SKM-1 treated with dmso at 0.1 percent for 144 hours (cell line): ENCODE data around the gene IER3.
"Not testable (repeated sequence)": the region's sequence is repeated elsewhere in the genome, so short reads cannot be mapped to it uniquely, and the experiment has no call there.

ENCODE experiments used
- DNase-seq: peaks from one replicate; lab custom pipeline; 2025; ENCODE audit not compliant: unreplicated experiment; lab: John Stamatoyannopoulos, UW

The IER3 gene

DNA sequence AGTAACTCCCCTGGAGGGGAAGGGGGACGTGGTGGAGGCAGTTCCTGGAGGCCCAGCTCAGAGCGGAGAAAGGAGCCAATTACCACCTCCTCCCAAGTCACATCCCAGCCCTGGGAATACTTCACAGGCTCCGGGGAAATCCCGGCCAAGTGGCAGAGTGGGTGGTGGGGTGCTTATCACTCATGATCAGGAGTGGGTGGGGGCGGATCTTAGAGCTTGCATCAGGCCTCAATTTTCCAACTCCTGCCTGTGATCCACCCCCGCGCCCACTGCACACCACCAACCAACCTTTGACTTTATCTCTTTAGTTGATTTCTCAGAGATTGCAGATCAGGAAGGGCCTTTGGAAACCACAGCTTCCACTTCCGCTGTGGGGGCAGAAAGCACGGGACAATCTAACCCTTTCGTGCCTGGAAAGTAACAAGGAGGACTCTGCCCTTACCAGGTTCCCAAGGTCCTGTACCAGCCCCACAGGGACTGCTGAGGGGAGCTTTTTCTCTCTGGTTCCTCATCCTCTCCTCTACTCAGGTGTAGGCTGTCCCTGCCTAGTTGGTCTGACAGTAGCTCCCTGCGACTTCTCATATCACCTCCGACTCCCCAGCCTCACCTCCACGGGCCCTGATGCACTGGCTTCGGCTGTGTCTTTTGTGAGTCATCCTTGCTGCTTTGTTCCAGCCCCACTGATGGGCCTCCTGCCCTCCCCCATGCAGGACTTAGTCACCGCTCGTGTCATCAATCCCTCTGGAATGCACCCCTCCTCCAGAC, 24.9 kb upstream of the IER3 start:
- no peak for DNase-seq

DNA sequence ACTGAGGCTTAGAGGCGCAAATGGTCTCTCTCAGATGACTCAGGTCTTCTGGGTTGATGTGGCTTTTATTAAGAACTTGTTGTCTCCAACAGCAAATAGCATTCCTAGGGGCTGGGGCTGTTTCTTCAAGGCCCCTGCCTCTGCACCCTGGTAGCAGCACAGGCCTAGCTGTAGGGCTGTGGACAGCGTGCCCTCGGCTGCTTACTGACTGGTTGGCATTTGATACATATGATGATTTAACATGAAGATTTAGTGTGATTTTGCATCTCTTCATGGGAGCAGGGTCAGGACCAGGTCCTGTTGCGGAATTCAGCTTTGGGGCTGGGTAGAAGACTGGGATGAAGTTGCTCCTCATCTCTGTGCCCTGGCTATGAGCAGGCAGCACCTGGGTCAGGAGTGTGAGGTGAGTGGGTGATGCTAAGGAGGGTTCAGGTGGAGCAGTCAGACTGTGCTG, 24.3 kb upstream of the IER3 start:
- DNase-seq, result no peak

DNA sequence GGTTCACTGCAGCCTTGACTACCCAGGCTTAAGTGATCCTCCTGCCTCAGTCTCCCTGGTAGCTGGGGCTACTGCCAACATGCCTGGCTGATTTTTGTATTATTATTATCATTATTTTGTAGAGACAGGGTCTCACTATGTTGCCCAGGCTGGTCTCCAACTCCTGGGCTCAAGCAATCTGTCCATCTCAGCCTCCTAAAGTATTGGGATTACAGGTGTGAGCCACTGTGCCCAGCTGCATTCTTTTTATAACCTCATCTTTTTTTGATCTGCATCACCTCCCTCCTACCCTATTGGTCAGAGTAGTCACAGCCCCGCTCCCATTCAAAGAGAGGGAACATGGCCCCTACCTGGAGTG, 23.6 kb upstream of the IER3 start:
- no peak for DNase-seq

DNA sequence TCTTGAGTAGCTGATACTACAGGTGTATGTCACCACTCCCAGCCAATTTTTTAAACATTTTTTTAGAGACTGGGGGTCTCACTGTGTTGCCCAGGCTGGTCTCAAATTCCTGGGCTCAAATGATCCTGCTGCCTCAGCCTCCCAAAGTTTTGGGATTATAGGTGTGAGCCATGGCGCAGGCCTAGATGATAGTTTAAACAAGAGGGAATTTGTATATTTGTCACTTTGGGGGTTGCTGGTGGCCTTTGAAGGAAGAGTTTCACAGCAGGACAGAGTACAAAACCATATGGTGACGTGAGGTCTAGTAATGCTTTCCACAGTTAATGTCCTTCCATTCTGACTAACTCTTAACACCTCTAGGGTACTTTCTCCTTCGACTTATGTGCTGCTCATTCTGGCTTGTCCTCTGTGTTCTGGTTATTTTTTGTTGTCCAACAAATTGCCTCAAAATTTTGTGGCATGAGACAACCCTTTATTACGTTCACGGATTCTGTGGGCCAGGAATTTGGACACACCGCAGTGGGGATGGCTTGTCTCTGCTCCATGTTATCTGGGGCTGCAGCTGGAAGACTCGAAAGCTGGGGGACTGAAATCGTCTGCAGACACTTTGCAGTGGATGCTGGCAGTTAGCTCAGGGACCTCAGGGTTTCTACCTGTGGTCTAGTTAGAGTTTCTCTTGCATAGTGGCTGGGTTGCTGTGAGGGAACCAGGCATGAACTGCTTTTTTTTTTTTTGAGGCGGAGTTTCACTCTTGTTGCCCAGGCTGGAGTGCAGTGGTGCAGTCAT, 23.0 kb upstream of the IER3 start:
- no peak for DNase-seq

- no peak for DNase-seq
Observed at GRCh38 chr6:30766461-30767157, 22.3 kb upstream of the IER3 start.

GRCh38 chr6:30765495-30765894, 21.1 kb upstream of the IER3 start:
- DNase-seq, result not testable (repeated sequence)

GRCh38 chr6:30764490-30765043, 20.2 kb upstream of the IER3 start:
- DNase-seq, result not testable (repeated sequence)

GRCh38 chr6:30763618-30764489, 19.5 kb upstream of the IER3 start:
- no peak for DNase-seq

- no peak for DNase-seq
Observed at GRCh38 chr6:30763155-30763617, 18.8 kb upstream of the IER3 start.

- no peak for DNase-seq
Observed at GRCh38 chr6:30761791-30762429, 17.6 kb upstream of the IER3 start.

DNA sequence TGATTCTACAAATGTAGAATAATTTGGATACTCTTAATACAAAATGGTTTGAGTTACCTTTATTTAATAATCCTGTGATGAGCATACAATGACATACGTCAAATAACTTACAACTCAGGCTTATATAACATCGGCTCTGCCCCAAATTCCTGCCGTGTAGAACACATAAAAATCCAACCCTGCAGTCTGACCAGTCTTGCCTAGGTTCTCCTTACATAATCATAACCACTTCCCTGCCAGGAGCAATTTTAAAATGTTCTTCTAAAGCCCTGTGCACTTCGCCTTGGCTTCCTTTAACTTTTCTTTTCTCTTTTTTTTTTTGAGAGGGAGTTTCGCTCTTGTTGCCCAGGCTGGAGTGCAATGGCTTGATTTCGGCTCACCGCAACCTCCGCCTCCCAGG, 16.2 kb upstream of the IER3 start:
- DNase-seq, result no peak

DNA sequence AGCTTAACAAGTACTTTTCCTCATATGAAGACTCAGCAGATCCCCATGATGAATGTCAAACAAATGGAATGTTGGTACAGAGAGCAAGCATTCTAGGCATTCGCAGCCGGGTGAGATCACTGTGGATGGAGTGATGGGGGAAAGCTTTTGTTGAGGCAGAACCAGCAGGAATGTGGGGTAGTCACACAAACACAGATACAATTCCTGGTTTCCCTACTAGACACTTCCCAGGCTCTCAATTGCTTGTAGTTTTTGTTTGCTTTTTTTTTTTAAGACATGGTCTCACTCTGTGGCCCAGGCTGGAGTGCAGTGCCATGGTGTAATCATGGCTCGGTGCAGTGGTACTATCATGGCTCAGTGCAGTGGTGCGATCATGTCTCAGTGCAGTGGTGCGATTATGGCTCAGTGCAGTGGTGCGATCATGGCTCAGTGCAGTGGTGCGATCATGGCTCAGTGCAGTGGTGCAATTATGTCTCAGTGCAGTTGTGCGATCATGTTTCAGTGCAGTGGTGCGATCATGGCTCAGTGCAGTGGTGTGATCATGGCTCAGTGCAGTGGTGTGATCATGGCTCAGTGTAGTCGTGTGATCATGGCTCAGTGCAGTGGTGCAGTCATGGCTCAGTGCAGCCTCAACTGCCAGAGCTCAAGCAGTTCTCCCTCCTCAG, 15.4 kb upstream of the IER3 start:
- DNase-seq, result no peak

- no peak for DNase-seq
Observed at GRCh38 chr6:30757261-30757904, 13.0 kb upstream of the IER3 start.

DNA sequence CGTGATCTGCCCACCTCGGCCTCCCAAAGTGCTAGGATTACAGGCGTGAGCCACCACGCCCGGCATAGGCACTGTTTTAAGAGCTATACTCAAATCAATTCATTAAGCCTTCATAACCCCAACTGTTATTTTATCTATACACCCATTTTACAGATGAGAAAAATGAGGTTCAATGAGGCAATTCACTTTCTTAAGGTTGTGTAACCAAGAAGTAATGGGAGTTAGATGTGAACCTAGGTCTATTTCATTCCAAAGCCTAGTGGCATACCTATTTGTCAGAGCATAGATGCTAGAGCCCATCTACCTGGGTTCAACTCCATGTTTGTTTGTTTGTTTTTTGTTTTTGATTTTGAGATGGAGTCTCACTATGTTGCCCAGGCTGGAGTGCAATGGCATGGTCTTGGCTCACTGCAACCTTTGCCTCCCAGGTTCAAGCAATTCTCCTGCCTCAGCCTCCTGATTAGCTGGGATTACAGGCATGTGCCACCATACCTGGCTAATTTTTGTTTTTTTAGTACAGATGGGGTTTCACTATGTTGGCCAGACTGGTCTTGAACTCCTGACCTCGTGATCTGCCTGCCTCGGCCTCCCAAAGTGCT, 12.2 kb upstream of the IER3 start:
- DNase-seq, result not testable (repeated sequence)

- DNase-seq, result no peak
Observed at GRCh38 chr6:30754631-30755030, 10.3 kb upstream of the IER3 start.

- peak; percentile 35 for DNase-seq
Observed at GRCh38 chr6:30752157-30752927, 8.0 kb upstream of the IER3 start.

DNA sequence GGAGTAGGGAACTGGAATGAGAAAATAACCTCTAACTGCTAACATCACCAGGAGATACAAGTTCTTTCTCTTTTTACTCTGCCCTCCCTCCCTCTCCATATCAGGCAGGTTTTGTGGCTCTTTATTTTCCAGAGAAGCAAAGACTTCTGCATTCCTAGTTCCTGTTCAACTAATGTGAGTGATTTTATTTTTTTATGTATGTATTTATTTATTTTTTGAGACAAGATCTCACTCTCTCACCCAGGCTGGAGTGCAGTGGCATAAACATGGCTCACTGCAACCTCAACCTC, 6.0 kb upstream of the IER3 start:
- no peak for DNase-seq
